Lower lobe of right lung (tissue), 2 donors: Measurements from ENCODE around the gene SLC7A14. TPM values are rescaled to one million over a fixed set of nuclear protein-coding genes. Genes with fewer than 3 reads are reported as not detected.
A peak's percentile ranks its signal among the peaks of the same experiment; 100 is the strongest.

Source experiments
- ATAC-seq, 2 donors: fragments of 200-7000 bp; cut with Tn5 transposase; one replicate each; pipeline ENCODE4 v1.9.1; 2020 to 2022; ENCODE audit warnings: mild to moderate bottlenecking in 2 of 2, moderate library complexity in 2 of 2
- DNase-seq: peaks from one replicate; pipeline ENCODE4 v3.0.0-alpha.2; 2020
- H3K27ac ChIP-seq: fragments of 200-600 bp; one replicate; pipeline ENCODE4 v1.8.0; 2022
- H3K27me3 ChIP-seq: fragments of 200-600 bp; one replicate; pipeline ENCODE4 v1.8.0; 2022; ENCODE audit warnings: low read depth
- H3K36me3 ChIP-seq: fragments of 200-600 bp; one replicate; pipeline ENCODE4 v1.8.0; 2022; ENCODE audit warnings: mild to moderate bottlenecking
- H3K4me1 ChIP-seq: fragments of 200-600 bp; one replicate; pipeline ENCODE4 v1.8.0; 2022
- H3K4me3 ChIP-seq: fragments of 200-600 bp; one replicate; pipeline ENCODE4 v1.8.0; 2022; ENCODE audit warnings: mild to moderate bottlenecking
- H3K9me3 ChIP-seq: fragments of 200-600 bp; one replicate; pipeline ENCODE4 v1.8.0; 2022
- intact Hi-C: fragments of 100-400 bp; cut with DNase I; formaldehyde crosslinking; loops from one replicate; pipeline ENCODE4 v1.11.0; 2022
- total RNA-seq: library from RNA; stranded (reverse); fragmentation: NEBNext Ultra II Directional; extraction: Animal tissue kit (Norgen Biotek cat#: 25700); gene quantifications from one replicate; pipeline ENCODE4 v1.2.1, GENCODE V29; 2021
- TF ChIP-seq, protein P1 (sequence below): fragments of 200-600 bp; IDR thresholded peaks from one replicate; pipeline ENCODE4 v1.8.0; 2022; ENCODE audit warnings: antibody characterized with exemption, mild to moderate bottlenecking
- donor health status: DM: no; HTN: yes; CAD: no; lungs with severe emphysema.

SLC7A14 gene
- total RNA-seq, 1 donor from 2014 or later: 0.06 TPM

DNA sequence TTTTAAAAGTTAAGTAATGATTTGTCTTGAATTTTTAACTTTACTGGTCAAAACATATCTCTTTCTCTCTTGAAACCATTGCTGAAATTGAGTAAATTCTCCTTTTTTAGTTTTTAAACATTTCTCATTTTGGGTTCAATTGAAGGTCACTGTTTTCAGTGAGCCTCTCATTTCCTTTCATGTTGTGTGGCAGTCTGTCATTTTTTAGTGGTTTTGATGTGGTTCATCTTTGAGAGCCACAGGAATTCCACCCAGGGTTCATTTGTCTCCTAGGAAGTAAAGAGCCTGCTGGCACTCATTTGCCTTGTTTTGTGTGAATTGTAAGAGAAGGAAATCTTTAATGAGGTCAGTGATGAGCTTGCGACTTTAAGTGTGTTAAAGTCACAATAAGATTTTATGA lies 156.8 kb downstream of the SLC7A14 start:
- Histone ChIP-seq H3K9me3 (no peaks in the 10 kb centered on the region), H3K27me3 (no peaks in the 10 kb centered on the region), H3K36me3 (no peaks in the 10 kb centered on the region), H3K4me1 (no peaks in the 10 kb centered on the region), H3K27ac (no peak overlapping the region), H3K4me3 (no peak overlapping the region)
- ATAC-seq (no peak), DNase-seq (no peak)
- TF ChIP-seq, protein P1, sequence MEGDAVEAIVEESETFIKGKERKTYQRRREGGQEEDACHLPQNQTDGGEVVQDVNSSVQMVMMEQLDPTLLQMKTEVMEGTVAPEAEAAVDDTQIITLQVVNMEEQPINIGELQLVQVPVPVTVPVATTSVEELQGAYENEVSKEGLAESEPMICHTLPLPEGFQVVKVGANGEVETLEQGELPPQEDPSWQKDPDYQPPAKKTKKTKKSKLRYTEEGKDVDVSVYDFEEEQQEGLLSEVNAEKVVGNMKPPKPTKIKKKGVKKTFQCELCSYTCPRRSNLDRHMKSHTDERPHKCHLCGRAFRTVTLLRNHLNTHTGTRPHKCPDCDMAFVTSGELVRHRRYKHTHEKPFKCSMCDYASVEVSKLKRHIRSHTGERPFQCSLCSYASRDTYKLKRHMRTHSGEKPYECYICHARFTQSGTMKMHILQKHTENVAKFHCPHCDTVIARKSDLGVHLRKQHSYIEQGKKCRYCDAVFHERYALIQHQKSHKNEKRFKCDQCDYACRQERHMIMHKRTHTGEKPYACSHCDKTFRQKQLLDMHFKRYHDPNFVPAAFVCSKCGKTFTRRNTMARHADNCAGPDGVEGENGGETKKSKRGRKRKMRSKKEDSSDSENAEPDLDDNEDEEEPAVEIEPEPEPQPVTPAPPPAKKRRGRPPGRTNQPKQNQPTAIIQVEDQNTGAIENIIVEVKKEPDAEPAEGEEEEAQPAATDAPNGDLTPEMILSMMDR: no peak
- intact Hi-C loops: no loop called here

DNA sequence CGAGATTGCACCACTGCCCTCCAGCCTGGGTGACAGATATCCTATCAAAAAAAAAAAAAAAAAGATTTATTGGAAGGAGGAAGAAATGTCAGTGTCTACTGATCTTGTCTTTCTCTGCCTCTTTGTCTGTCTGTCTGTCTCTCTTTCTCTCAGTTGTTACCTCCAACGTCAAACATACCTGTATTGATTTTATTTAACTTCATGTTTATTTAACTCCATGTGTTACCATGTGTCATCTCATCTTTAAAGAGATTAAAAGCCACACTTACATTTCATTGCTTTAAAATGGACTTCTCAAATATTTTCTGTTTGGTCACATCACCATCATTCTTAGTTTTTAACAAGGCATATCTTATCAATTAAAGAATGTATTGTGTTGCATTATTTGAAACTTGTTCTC lies 157.8 kb downstream of the SLC7A14 start:
- ATAC-seq (no peak), DNase-seq (no peak)
- Histone ChIP-seq H3K27me3 (no peaks in the 10 kb centered on the region), H3K9me3 (no peaks in the 10 kb centered on the region), H3K27ac (no peak overlapping the region), H3K4me3 (no peak overlapping the region), H3K4me1 (no peaks in the 10 kb centered on the region), H3K36me3 (no peaks in the 10 kb centered on the region)
- TF ChIP-seq, protein P1: no peak
- intact Hi-C loops: no loop called here

DNA sequence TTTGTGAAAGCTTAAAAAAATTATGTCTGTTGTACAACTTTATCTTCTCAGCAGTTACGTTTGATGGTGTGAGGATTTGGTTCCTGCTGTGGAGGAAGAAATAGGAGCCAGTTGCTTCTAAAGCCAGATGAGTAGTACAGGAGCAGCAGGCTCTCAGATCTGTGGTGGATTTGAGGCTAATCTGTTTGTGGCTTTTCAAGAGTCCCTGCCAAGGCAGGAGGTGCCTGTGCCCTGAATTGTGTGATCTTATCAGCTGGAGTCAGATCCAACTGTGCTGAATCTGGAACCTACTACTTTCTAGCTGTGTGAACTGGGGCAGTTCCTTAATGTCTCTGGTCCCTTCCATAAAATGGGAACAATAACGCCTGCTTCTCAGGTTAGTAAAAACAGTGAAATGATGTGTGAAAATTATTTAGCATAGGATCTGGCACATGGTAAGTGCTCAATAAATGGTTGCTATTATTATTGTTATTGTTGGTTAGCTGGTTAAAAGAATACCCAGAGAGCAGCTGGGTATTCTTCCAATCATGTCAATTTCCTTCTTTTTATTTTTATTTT lies 159.6 kb downstream of the SLC7A14 start:
- Histone ChIP-seq H3K4me3 (no peak overlapping the region), H3K36me3 (no peaks in the 10 kb centered on the region), H3K9me3 (no peaks in the 10 kb centered on the region), H3K4me1 (peaks cover 7% of the 10 kb centered on the region), H3K27ac (peak overlapping the region; percentile 41), H3K27me3 (no peaks in the 10 kb centered on the region)
- TF ChIP-seq, protein P1: no peak
- no peak for ATAC-seq
- DNase-seq: no peak
- intact Hi-C loops: no loop called here

DNA sequence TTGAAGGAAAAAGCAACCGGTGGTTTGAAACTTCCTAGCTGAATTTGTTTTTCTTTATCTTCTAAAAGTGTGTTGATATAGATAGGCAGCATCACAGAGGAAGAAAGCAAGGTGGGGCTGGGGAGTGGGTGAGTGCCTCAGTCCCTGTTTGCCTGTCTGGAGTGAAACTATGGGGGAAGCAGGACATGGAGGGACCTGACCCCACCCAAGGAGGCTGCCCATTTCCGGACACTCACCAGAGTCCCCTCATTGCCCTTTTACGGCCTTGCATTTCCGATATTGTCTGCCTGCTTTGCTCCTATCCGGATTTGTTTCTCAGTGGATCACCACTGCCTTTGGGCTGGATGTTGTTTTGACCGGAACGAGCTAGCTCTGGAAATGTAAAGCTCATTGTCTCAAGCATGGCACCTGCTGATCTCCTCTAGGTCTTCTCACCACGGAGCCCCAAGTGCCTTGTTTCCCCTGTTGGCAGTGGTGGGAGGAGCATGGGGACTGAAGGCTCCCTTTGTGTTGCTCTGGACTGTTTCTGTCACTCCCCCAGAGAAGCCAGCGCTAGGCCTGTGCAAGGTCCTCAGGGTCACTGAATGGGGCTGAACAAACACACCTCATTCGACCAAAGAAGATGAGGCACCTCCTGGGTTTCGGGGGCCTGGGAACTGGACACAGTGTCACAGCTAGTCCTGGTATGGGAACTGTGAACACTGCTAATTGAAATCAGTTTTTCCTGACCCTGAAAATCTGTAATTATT lies 160.2 kb downstream of the SLC7A14 start:
- no peak overlapping the region for H3K4me3 ChIP-seq
- no peaks in the 10 kb centered on the region for H3K36me3 ChIP-seq
- ATAC-seq (no peak), DNase-seq (no peak)
- peak overlapping the region; percentile 41 for H3K27ac ChIP-seq
- H3K4me1 ChIP-seq: peaks cover 10% of the 10 kb centered on the region
- peaks cover under 1% of the 10 kb centered on the region for H3K27me3 ChIP-seq
- intact Hi-C loops: no loop called here
- H3K9me3 ChIP-seq: no peaks in the 10 kb centered on the region
- TF ChIP-seq, protein P1: no peak

DNA sequence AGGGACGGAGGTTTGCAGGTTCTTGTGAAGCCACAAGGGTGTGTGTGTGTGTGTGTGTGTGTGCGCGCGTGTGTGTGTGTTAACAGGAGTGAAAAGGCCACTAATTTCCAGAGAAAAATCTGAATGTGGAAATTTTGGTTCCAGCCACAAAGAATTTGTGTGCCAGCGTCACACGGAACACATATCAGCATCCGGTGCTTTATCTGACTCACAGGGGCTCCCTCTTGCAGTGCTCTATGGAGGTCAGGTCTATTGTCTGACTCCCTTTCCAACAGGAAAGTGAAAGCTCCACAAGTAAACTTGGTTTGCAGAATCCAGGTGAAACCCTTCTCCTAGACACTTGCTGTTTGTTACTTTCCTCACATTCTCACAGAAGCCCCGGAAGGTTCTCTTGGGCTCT lies 161.0 kb downstream of the SLC7A14 start:
- TF ChIP-seq, protein P1: no peak
- Histone ChIP-seq H3K27ac (no peak overlapping the region), H3K36me3 (no peaks in the 10 kb centered on the region), H3K27me3 (peaks cover 7% of the 10 kb centered on the region), H3K4me3 (no peak overlapping the region), H3K4me1 (peaks cover 18% of the 10 kb centered on the region), H3K9me3 (no peaks in the 10 kb centered on the region)
- DNase-seq: no peak
- intact Hi-C loops: no loop called here
- ATAC-seq: no peak
